HL-60 (cell line): Measurements from ENCODE around the gene HOXA11.

Experiments
- DNase-seq, 2 experiments: peaks; one replicate each; pipeline ENCODE4 v3.0.0-alpha.2; 2010 to 2020; ENCODE audit warnings: low read depth in 1 of 2, low spot score in 1 of 2
- H3K27ac ChIP-seq: fragments of 250-450 bp; sonication (Bioruptor Pico); replicated peaks from 2 replicates; pipeline ENCODE4 v1.5.1; 2020; ENCODE audit warnings: mild to moderate bottlenecking, moderate library complexity
- H3K27me3 ChIP-seq: fragments of 250-450 bp; sonication (Bioruptor Pico); 2 replicates; pipeline ENCODE4 v1.5.1; 2021; ENCODE audit warnings: mild to moderate bottlenecking, moderate library complexity; ENCODE audit not compliant: insufficient read depth, poor library complexity, severe bottlenecking
- H3K4me3 ChIP-seq: replicated peaks from 2 replicates; pipeline ENCODE4 v1.5.1; 2011; ENCODE audit warnings: mild to moderate bottlenecking, control low read depth, low read length; ENCODE audit not compliant: insufficient read depth
- CTCF ChIP-seq: IDR thresholded peaks from one replicate; pipeline ENCODE4 v1.5.1; 2011; ENCODE audit warnings: low read length, control low read depth, inconsistent platforms; ENCODE audit not compliant: insufficient read depth
- GABPA ChIP-seq: IDR thresholded peaks from 2 replicates; pipeline ENCODE4 v1.6.1; 2012; ENCODE audit warnings: low read depth
- POLR2AphosphoS5 ChIP-seq: IDR thresholded peaks from 2 replicates; pipeline ENCODE4 v1.6.1; 2012; ENCODE audit warnings: low read depth
- REST ChIP-seq: IDR thresholded peaks from 2 replicates; pipeline ENCODE4 v1.6.1; 2012; ENCODE audit warnings: low read depth; ENCODE audit not compliant: insufficient replicate concordance
- SPI1 ChIP-seq: IDR thresholded peaks from 2 replicates; pipeline ENCODE4 v1.6.1; 2012; ENCODE audit warnings: low read depth, mild to moderate bottlenecking, borderline replicate concordance

Gene HOXA11

GRCh38 chr7:27223941-27224575 lies 39.0 kb upstream of the HOXA11 start:
- no peak for DNase-seq
- Histone ChIP-seq H3K27me3 (peaks cover 78% of the 10 kb centered on the region), H3K27ac (no peak overlapping the region), H3K4me3 (no peak overlapping the region)
- TF ChIP-seq REST (no peak), SPI1 (no peak), CTCF (no peak), GABPA (no peak), POLR2AphosphoS5 (no peak)

GRCh38 chr7:27221201-27221797 lies 36.3 kb upstream of the HOXA11 start:
- DNase-seq, result no peak
- TF ChIP-seq CTCF (no peak), REST (no peak)
- Histone ChIP-seq H3K27ac (no peak overlapping the region), H3K27me3 (peaks cover 77% of the 10 kb centered on the region), H3K4me3 (no peak overlapping the region)

DNA sequence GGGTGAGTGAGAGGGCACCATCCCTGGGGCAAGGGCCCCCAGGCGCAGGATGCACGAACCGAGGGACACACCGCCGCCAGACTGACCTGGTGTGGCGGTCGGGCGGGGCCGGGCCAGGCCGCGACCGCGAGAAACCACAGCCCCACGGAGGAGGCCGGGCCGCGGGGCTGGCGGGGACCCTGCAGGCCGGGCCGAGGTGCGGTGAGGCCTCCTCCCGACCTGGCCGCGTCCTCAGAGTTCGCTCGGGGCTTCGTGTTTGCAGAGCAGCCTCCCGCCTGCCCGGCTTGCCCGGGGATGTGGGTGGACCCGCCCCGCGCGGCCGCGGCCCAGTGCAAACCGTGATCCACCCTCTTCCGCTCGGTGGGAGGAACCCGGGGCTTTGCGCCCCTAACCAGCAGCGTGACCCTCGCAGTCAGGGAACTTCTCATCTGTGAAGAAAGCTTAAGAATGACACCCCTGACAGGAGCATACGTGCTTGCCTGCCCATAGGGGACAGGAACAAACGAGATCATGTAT lies 35.5 kb upstream of the HOXA11 start:
- H3K27me3 ChIP-seq, result peaks cover 69% of the 10 kb centered on the region
- no peak for TF ChIP-seq GABPA
- TF ChIP-seq SPI1, result no peak
- no peak for TF ChIP-seq POLR2AphosphoS5
- TF ChIP-seq REST, result no peak
- no peak for TF ChIP-seq CTCF
- H3K27ac ChIP-seq, result no peak overlapping the region
- H3K4me3 ChIP-seq, result no peak overlapping the region
- DNase-seq, result no peak
